Measurements from ENCODE around the gene MBP. TPM values are rescaled to one million over a fixed set of nuclear protein-coding genes. Genes with fewer than 3 reads are reported as not detected.

The MBP gene
- total and polyA plus RNA-seq, 2 of the 13 experiments (the other 11 are each of a cell fraction or from before 2014, with no cell fraction given) = 5.0 to 8.5 TPM

DNA sequence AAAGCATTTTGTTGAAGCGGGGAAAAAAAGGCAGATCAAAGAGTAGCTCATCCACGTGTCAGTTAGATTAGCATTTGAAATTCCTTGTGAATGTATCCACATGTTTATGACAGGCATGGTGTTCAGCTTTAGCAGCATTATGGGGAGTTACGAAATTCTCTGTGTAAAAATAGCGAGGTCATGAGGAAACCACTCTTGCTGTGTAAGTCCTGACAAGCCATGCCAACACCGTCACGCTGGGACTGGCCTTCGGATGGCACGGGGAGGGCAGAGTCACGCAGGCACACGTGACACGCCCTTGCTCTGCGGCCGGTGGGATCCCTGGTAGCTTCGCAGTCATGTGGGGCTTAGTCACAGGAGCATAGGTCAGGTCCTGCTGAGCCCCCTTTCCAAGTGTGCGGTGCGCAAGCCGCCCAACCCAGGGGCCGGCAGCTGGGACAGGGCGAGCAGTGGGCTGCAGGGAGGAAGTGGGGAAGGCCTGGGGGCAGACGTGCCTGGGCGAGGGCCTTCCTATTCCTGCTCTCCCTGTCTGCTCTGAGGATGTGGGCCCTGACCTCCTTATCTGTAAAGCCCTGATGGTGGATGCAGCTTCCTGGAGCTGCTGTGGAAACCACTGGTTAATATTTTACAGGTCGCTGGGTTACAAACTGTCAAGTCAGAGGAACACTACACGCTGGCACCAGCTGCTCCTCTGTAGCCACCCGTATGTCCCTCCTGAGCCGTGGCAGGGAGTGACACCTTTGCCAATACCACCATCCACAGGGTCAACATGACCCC is 18.0 kb downstream of the MBP start (continued):
- TF ChIP-seq, protein P1, sequence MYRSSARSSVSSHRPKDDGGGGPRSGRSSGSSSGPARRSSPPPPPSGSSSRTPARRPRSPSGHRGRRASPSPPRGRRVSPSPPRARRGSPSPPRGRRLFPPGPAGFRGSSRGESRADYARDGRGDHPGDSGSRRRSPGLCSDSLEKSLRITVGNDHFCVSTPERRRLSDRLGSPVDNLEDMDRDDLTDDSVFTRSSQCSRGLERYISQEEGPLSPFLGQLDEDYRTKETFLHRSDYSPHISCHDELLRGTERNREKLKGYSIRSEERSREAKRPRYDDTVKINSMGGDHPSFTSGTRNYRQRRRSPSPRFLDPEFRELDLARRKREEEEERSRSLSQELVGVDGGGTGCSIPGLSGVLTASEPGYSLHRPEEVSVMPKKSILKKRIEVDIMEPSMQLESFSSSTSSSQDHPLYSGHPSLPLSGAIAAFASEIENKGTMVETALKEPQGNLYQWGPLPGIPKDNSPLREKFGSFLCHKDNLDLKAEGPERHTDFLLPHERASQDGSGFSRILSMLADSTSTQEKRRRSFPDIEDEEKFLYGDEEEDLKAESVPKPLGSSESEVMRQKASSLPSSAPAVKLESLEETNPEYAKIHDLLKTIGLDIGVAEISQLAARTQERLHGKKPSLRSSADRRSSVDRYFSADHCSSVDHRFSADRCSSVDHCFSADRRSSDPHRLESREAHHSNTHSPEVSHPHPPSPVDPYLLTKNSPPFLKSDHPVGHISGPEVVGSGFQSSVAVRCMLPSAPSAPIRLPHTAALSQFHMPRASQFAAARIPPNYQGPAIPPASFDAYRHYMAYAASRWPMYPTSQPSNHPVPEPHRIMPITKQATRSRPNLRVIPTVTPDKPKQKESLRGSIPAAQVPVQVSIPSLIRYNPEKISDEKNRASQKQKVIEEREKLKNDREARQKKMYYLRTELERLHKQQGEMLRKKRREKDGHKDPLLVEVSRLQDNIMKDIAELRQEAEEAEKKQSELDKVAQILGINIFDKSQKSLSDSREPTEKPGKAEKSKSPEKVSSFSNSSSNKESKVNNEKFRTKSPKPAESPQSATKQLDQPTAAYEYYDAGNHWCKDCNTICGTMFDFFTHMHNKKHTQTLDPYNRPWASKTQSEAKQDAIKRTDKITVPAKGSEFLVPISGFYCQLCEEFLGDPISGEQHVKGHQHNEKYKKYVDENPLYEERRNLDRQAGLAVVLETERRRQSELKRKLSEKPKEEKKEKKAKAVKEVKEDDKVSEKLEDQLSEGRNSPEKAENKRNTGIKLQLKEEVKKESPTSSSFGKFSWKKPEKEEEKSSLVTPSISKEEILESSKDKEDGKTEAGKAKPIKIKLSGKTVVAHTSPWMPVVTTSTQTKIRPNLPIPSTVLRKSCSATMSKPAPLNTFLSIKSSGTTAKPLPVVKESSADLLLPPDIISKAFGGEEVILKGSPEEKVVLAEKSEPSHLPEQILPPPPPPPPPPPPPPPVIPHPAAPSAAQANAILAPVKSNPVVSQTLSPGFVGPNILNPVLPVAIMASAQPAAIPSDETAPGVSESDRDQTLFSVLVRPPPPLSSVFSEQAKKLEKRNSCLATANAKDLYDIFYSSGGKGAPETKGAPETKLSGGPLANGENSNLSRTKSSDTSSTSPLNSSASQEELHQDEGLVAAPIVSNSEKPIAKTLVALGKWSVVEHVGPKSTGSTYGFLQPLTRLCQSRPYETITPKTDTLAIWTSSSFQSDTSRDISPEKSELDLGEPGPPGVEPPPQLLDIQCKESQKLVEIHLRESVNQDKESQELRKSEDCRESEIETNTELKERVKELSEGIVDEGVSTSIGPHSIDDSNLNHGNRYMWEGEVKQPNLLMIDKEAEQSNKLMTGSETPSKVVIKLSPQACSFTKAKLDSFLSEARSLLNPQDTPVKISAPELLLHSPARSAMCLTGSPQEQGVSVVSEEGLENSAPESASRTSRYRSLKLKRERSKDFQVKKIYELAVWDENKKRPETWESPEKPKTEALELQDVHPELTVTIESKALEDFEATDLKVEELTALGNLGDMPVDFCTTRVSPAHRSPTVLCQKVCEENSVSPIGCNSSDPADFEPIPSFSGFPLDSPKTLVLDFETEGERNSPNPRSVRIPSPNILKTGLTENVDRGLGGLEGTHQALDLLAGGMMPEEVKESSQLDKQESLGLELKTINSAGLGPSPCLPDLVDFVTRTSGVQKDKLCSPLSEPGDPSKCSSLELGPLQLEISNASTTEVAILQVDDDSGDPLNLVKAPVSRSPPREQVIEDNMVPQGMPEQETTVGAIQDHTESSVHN (CRISPR knock-in tag; IDR thresholded peaks at IDR 0.05) = peak; percentile 38; the same call in 1 of the 2 replicates
- TF ChIP-seq ZNF761 (CRISPR knock-in tag; conservative IDR thresholded peaks at IDR 0.05) (no peak; the same call in 1 of the 2 replicates), MYNN (CRISPR knock-in tag; IDR thresholded peaks at IDR 0.05; ENCODE audit: low read depth) (no peak), ARNT (IDR thresholded peaks at IDR 0.05) (no peak), MBD4 (IDR thresholded peaks at IDR 0.05; ENCODE audit: borderline replicate concordance, low read length) (no peak), ZBTB34 (CRISPR knock-in tag; IDR thresholded peaks at IDR 0.05) (no peak), JUNB (CRISPR knock-in tag; IDR thresholded peaks at IDR 0.05; ENCODE audit: borderline replicate concordance) (no peak; the same call in 1 of the 2 replicates), ZBTB43 (CRISPR knock-in tag; conservative IDR thresholded peaks at IDR 0.05) (peak; percentile 60), FIP1L1 (IDR thresholded peaks at IDR 0.05; ENCODE audit: borderline replicate concordance, insufficient read depth, low read depth, low read length) (no peak), MAZ (IDR thresholded peaks at IDR 0.05; ENCODE audit: borderline replicate concordance, low read depth, low read length) (no peak), MAZ (CRISPR knock-in tag; IDR thresholded peaks at IDR 0.05; ENCODE audit: low read depth) (peak; percentile 62)
- TF ChIP-seq, protein P2, sequence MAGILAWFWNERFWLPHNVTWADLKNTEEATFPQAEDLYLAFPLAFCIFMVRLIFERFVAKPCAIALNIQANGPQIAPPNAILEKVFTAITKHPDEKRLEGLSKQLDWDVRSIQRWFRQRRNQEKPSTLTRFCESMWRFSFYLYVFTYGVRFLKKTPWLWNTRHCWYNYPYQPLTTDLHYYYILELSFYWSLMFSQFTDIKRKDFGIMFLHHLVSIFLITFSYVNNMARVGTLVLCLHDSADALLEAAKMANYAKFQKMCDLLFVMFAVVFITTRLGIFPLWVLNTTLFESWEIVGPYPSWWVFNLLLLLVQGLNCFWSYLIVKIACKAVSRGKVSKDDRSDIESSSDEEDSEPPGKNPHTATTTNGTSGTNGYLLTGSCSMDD (CRISPR knock-in tag; IDR thresholded peaks at IDR 0.05) = no peak
- TF ChIP-seq, protein P3, sequence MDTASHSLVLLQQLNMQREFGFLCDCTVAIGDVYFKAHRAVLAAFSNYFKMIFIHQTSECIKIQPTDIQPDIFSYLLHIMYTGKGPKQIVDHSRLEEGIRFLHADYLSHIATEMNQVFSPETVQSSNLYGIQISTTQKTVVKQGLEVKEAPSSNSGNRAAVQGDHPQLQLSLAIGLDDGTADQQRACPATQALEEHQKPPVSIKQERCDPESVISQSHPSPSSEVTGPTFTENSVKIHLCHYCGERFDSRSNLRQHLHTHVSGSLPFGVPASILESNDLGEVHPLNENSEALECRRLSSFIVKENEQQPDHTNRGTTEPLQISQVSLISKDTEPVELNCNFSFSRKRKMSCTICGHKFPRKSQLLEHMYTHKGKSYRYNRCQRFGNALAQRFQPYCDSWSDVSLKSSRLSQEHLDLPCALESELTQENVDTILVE (CRISPR knock-in tag; IDR thresholded peaks at IDR 0.05) = peak; percentile 15; the same call in 1 of the 2 replicates

Data from HepG2 (cell line).